Neural cell (in vitro differentiated cells): ENCODE data around the gene AGBL1. TPM values are rescaled to one million over a fixed set of nuclear protein-coding genes. Genes with fewer than 3 reads are reported as not detected.

Source experiments
- H2AFZ ChIP-seq: fragments of 200-600, 300-800 bp; sonication (generic), shearing (Covaris generic); 2 replicates; pipeline ENCODE4 v1.6.0; 2014; ENCODE audit warnings: low read depth, mild to moderate bottlenecking, antibody characterized with exemption, low read length, moderate library complexity
- H3F3A ChIP-seq: fragments of 200-600 bp; shearing (Covaris generic); 2 replicates; pipeline ENCODE4 v1.6.1; 2016; ENCODE audit warnings: mild to moderate bottlenecking, moderate library complexity, mixed read lengths, antibody characterized with exemption, low read length; ENCODE audit not compliant: insufficient read depth, poor library complexity, severe bottlenecking
- H3K27ac ChIP-seq: fragments of 200-600, 300-800 bp; sonication (generic), shearing (Covaris generic); 2 replicates; pipeline ENCODE4 v1.5.1; 2014; ENCODE audit warnings: mild to moderate bottlenecking, low read length, moderate library complexity
- H3K27me3 ChIP-seq: fragments of 300-800, 200-600 bp; sonication (generic), shearing (Covaris generic); 2 replicates; pipeline ENCODE4 v1.6.0; 2014; ENCODE audit warnings: mild to moderate bottlenecking, low read depth, low read length, moderate library complexity; ENCODE audit not compliant: insufficient read depth
- H3K36me3 ChIP-seq: fragments of 300-800, 200-600 bp; sonication (generic), shearing (Covaris generic); 2 replicates; pipeline ENCODE4 v1.5.1; 2014; ENCODE audit warnings: mild to moderate bottlenecking, antibody characterized with exemption, low read length, moderate library complexity; ENCODE audit not compliant: insufficient read depth
- H3K4me2 ChIP-seq: fragments of 300-800, 200-600 bp; sonication (generic), shearing (Covaris generic); 2 replicates; pipeline ENCODE4 v1.6.0; 2014; ENCODE audit warnings: mild to moderate bottlenecking, low read length
- H3K4me3 ChIP-seq: fragments of 300-800, 200-600 bp; sonication (generic), shearing (Covaris generic); 2 replicates; pipeline ENCODE4 v1.5.1; 2014; ENCODE audit warnings: mild to moderate bottlenecking, low read length, moderate library complexity
- H3K79me2 ChIP-seq: fragments of 200-600 bp; shearing (Covaris generic); replicated peaks from 2 replicates; pipeline ENCODE4 v1.6.0; 2014; ENCODE audit warnings: mild to moderate bottlenecking, low read length, moderate library complexity; ENCODE audit not compliant: insufficient read depth
- H3K9ac ChIP-seq: fragments of 300-800, 200-600 bp; sonication (generic), shearing (Covaris generic); 2 replicates; pipeline ENCODE4 v1.6.1; 2016; ENCODE audit warnings: mild to moderate bottlenecking, low read length, mixed read lengths
- H3K9me2 ChIP-seq: fragments of 200-600 bp; shearing (Covaris generic); 2 replicates; pipeline ENCODE4 v1.6.1; 2016; ENCODE audit warnings: mild to moderate bottlenecking, low read length, mixed read lengths; ENCODE audit not compliant: insufficient read depth
- H3K9me3 ChIP-seq: fragments of 200-600, 300-800 bp; sonication (generic), shearing (Covaris generic); 2 replicates; pipeline ENCODE4 v1.6.1; 2016; ENCODE audit warnings: mild to moderate bottlenecking, mixed run types, low read length, moderate library complexity, mixed read lengths
- H4K20me1 ChIP-seq: fragments of 200-600 bp; shearing (Covaris generic); 2 replicates; pipeline ENCODE4 v1.6.1; 2016; ENCODE audit warnings: mild to moderate bottlenecking, mixed run types; ENCODE audit not compliant: insufficient read depth
- EP300 ChIP-seq: fragments of 450-650 bp; conservative IDR thresholded peaks from 2 replicates; pipeline ENCODE4 v1.6.1; 2014; ENCODE audit warnings: antibody characterized with exemption, mild to moderate bottlenecking, moderate library complexity; ENCODE audit not compliant: poor library complexity, severe bottlenecking
- EZH2 ChIP-seq: fragments of 200-600, 300-800 bp; shearing (Covaris generic), sonication (generic); IDR thresholded peaks from 2 replicates; pipeline ENCODE4 v1.6.1; 2014; ENCODE audit warnings: antibody characterized with exemption, low read length, borderline replicate concordance, mild to moderate bottlenecking; ENCODE audit not compliant: insufficient read depth, poor library complexity, severe bottlenecking
- MXI1 ChIP-seq: fragments of 450-650 bp; conservative IDR thresholded peaks from 2 replicates; pipeline ENCODE4 v1.6.1; 2014; ENCODE audit warnings: antibody characterized with exemption, mild to moderate bottlenecking; ENCODE audit not compliant: poor library complexity, severe bottlenecking
- POLR2AphosphoS5 ChIP-seq: IDR thresholded peaks from 2 replicates; pipeline ENCODE4 v1.6.1; 2012
- RAD21 ChIP-seq: fragments of 450-650 bp; conservative IDR thresholded peaks from 2 replicates; pipeline ENCODE4 v1.6.1; 2014; ENCODE audit warnings: antibody characterized with exemption, mild to moderate bottlenecking, moderate library complexity
- SMC3 ChIP-seq: fragments of 450-650 bp; conservative IDR thresholded peaks from 2 replicates; pipeline ENCODE4 v1.6.1; 2014; ENCODE audit warnings: antibody characterized with exemption, mild to moderate bottlenecking, moderate library complexity; ENCODE audit not compliant: poor library complexity
- TAF1 ChIP-seq: IDR thresholded peaks from 2 replicates; pipeline ENCODE4 v1.6.1; 2012; ENCODE audit warnings: low read depth
- polyA plus RNA-seq: library from polyadenylated mRNA; depleted of rRNA; stranded (reverse); fragments of >200 nt; gene quantifications from 2 replicates; pipeline ENCODE4 v1.2.3, GENCODE V29; 2014
- TF ChIP-seq, protein P1 (sequence below): fragments of 450-650 bp; IDR thresholded peaks from 2 replicates; pipeline ENCODE4 v1.5.1; 2014; ENCODE audit warnings: antibody characterized with exemption, mild to moderate bottlenecking, moderate library complexity; ENCODE audit not compliant: poor library complexity, severe bottlenecking
- TF ChIP-seq, protein P2 (sequence below): IDR thresholded peaks from 2 replicates; pipeline ENCODE4 v1.6.1; 2012; ENCODE audit warnings: borderline replicate concordance

The AGBL1 gene
- polyA plus RNA-seq, 1 donor from 2014 or later: 0.12 TPM

DNA sequence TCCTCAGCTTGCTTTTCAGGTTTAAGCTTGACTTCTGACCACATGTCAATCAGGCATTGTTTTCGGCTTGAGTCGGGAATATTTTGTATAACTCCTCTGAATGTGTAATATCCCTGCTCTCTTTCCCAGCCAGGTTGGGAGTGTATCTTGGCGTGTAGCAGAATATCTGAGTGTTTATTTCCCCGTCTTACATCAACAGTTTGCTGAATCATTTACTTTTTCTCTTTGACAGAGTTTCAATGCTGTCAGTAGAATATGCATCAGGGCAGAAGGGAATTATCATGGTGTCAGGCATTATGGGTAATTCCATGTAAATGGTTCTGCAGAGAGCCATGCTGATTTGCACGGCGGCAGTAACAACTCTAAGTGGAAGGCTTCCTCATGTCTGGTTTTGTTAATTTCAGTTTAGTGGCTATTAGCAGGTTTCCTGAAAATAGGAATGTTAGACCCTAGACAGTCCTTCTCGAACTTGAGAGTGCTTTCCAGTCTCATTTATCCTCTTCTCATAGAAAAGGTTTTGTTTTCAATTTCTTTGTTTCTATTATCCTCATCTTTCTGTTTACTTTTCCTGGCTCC lies 566.3 kb downstream of the AGBL1 start:
- Histone ChIP-seq H4K20me1 (no peaks in the 10 kb centered on the region), H3K9ac (no peak overlapping the region), H3K36me3 (no peaks in the 10 kb centered on the region), H3K4me2 (peak overlapping the region; percentile 13), H3K4me3 (no peak overlapping the region), H3K79me2 (no peaks in the 10 kb centered on the region), H3K27me3 (no peaks in the 10 kb centered on the region), H2AFZ (no peak overlapping the region), H3K27ac (peak overlapping the region; percentile 46), H3K9me3 (no peaks in the 10 kb centered on the region), H3K9me2 (no peaks in the 10 kb centered on the region), H3F3A (no peaks in the 10 kb centered on the region)
- TF ChIP-seq POLR2AphosphoS5 (peak; percentile 35), RAD21 (peak; percentile 34), SMC3 (peak; percentile 33), TAF1 (no peak), MXI1 (no peak), EZH2 (no peak), EP300 (peak; percentile 69)
- TF ChIP-seq, protein P1, sequence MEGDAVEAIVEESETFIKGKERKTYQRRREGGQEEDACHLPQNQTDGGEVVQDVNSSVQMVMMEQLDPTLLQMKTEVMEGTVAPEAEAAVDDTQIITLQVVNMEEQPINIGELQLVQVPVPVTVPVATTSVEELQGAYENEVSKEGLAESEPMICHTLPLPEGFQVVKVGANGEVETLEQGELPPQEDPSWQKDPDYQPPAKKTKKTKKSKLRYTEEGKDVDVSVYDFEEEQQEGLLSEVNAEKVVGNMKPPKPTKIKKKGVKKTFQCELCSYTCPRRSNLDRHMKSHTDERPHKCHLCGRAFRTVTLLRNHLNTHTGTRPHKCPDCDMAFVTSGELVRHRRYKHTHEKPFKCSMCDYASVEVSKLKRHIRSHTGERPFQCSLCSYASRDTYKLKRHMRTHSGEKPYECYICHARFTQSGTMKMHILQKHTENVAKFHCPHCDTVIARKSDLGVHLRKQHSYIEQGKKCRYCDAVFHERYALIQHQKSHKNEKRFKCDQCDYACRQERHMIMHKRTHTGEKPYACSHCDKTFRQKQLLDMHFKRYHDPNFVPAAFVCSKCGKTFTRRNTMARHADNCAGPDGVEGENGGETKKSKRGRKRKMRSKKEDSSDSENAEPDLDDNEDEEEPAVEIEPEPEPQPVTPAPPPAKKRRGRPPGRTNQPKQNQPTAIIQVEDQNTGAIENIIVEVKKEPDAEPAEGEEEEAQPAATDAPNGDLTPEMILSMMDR: no peak
- TF ChIP-seq, protein P2, sequence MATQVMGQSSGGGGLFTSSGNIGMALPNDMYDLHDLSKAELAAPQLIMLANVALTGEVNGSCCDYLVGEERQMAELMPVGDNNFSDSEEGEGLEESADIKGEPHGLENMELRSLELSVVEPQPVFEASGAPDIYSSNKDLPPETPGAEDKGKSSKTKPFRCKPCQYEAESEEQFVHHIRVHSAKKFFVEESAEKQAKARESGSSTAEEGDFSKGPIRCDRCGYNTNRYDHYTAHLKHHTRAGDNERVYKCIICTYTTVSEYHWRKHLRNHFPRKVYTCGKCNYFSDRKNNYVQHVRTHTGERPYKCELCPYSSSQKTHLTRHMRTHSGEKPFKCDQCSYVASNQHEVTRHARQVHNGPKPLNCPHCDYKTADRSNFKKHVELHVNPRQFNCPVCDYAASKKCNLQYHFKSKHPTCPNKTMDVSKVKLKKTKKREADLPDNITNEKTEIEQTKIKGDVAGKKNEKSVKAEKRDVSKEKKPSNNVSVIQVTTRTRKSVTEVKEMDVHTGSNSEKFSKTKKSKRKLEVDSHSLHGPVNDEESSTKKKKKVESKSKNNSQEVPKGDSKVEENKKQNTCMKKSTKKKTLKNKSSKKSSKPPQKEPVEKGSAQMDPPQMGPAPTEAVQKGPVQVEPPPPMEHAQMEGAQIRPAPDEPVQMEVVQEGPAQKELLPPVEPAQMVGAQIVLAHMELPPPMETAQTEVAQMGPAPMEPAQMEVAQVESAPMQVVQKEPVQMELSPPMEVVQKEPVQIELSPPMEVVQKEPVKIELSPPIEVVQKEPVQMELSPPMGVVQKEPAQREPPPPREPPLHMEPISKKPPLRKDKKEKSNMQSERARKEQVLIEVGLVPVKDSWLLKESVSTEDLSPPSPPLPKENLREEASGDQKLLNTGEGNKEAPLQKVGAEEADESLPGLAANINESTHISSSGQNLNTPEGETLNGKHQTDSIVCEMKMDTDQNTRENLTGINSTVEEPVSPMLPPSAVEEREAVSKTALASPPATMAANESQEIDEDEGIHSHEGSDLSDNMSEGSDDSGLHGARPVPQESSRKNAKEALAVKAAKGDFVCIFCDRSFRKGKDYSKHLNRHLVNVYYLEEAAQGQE: peak; percentile 24

DNA sequence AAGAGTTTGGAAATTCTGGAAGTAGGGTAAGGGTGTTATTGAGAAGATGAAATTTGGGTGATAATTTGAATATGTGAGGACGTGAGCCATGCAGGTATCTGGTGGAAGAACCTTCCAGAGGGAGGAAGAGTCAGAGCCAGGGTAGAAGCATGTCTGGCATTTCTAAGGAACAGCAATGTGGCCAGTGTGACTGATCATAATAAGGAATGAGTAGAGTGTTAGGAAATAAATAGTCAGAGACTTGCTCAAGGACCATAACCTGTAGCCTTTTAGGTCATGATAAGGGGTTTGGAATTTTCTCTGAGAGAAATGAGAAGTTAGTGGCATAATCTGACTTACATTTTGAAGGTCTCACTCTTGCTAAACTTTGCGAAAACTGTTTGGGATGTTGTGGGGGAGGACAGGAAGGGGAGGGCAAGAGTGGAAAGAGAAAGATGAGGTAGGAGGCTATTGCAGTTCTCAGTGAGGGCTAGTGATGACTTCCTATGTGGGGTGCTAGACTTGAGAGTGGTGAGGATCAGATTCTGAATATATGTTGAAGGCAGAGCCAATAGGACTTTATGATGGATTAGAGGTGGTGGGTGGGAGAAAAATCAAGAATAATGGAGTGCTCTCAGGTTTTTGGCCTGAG lies 568.3 kb downstream of the AGBL1 start:
- H3K9ac ChIP-seq: no peak overlapping the region
- no peaks in the 10 kb centered on the region for H3K9me2 ChIP-seq
- no peak overlapping the region for H3K27ac ChIP-seq
- no peaks in the 10 kb centered on the region for H3K36me3 ChIP-seq
- H3K79me2 ChIP-seq: no peaks in the 10 kb centered on the region
- no peak overlapping the region for H3K4me2 ChIP-seq
- TF ChIP-seq RAD21 (no peak), TAF1 (no peak), SMC3 (no peak), EZH2 (no peak), EP300 (no peak), POLR2AphosphoS5 (no peak), MXI1 (no peak)
- TF ChIP-seq, protein P2: no peak
- TF ChIP-seq, protein P1: no peak
- H3K4me3 ChIP-seq: no peak overlapping the region
- H3K9me3 ChIP-seq: no peaks in the 10 kb centered on the region
- no peaks in the 10 kb centered on the region for H4K20me1 ChIP-seq
- no peak overlapping the region for H2AFZ ChIP-seq
- H3K27me3 ChIP-seq: no peaks in the 10 kb centered on the region
- H3F3A ChIP-seq: no peaks in the 10 kb centered on the region
